ENCODE results near the gene FDPS.
A peak's percentile ranks its signal among the peaks of the same experiment; 100 is the strongest.
"Not testable (repeated sequence)": the region's sequence is repeated elsewhere in the genome, so short reads cannot be mapped to it uniquely, and the experiment has no call there.

FDPS gene

GRCh38 chr1:155320661-155321617 lies 12.3 kb downstream of the FDPS start, which contains the start of gene RUSC1:
TSS of gene RUSC1 (plus strand) at chr1:155320894. CDS start at chr1:155321774, 880 bp downstream.
- peak; percentile 14 for DNase-seq

- DNase-seq, result no peak
These were observed 13.2 kb downstream of the FDPS start for GRCh38 chr1:155321639-155322503.

- DNase-seq, result no peak
These were observed 13.9 kb downstream of the FDPS start for GRCh38 chr1:155322571-155322952.

- peak; percentile 32 for DNase-seq
These were observed 14.5 kb downstream of the FDPS start for GRCh38 chr1:155322953-155323728.

- DNase-seq, result no peak
These were observed 15.0 kb downstream of the FDPS start for GRCh38 chr1:155323729-155324036.

- DNase-seq, result peak; percentile 67
These were observed 15.5 kb downstream of the FDPS start for GRCh38 chr1:155324037-155324716.

GRCh38 chr1:155324717-155325602 lies 16.3 kb downstream of the FDPS start:
- no peak for DNase-seq

GRCh38 chr1:155325603-155325893 lies 16.9 kb downstream of the FDPS start:
- no peak for DNase-seq

- no peak for DNase-seq
These were observed 17.4 kb downstream of the FDPS start for GRCh38 chr1:155326020-155326526.

GRCh38 chr1:155326631-155327037 lies 18.0 kb downstream of the FDPS start:
- no peak for DNase-seq

- DNase-seq, result no peak
These were observed 19.3 kb downstream of the FDPS start for GRCh38 chr1:155327981-155328380.

- DNase-seq, result not testable (repeated sequence)
These were observed 20.2 kb downstream of the FDPS start for GRCh38 chr1:155328856-155329255.

GRCh38 chr1:155329980-155330598 lies 21.4 kb downstream of the FDPS start:
- no peak for DNase-seq

- no peak for DNase-seq
These were observed 26.3 kb downstream of the FDPS start for GRCh38 chr1:155334962-155335361.

GRCh38 chr1:155339515-155340097 lies 30.9 kb downstream of the FDPS start:
- no peak for DNase-seq

GRCh38 chr1:155342842-155343241 lies 34.2 kb downstream of the FDPS start:
- DNase-seq, result no peak

GRCh38 chr1:155352631-155353030 lies 44.0 kb downstream of the FDPS start:
- DNase-seq, result no peak

- DNase-seq, result no peak
These were observed 51.4 kb downstream of the FDPS start for GRCh38 chr1:155360051-155360450.
